ENCODE results near the gene PPIG. TPM values are rescaled to one million over a fixed set of nuclear protein-coding genes. Genes with fewer than 3 reads are reported as not detected.

The PPIG gene
- total and polyA plus RNA-seq, 2 donors (not counting 3 experiments of a cell fraction or from before 2014, with no cell fraction given) = 13.4 to 44.9 TPM

DNA sequence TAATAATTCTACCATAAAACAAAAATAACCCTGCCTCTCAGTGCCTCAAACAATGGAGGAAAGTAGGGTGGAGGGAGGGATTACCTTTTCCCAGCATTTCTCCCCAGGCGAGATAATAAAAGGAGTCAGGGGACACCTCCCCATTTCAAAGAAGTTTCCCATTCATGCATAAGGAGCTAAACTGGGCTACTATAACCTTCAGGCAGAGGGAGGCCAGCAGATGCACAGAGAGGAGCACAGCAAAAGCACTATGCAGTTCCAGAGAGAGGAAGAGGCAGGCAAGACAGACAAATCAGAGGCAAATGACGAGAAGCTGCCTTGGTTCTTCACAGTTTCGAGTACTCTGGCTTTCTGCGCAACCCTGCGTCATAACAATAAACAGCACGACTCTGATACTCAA lies 92.7 kb downstream of the PPIG start:
- TF ChIP-seq, protein P1, sequence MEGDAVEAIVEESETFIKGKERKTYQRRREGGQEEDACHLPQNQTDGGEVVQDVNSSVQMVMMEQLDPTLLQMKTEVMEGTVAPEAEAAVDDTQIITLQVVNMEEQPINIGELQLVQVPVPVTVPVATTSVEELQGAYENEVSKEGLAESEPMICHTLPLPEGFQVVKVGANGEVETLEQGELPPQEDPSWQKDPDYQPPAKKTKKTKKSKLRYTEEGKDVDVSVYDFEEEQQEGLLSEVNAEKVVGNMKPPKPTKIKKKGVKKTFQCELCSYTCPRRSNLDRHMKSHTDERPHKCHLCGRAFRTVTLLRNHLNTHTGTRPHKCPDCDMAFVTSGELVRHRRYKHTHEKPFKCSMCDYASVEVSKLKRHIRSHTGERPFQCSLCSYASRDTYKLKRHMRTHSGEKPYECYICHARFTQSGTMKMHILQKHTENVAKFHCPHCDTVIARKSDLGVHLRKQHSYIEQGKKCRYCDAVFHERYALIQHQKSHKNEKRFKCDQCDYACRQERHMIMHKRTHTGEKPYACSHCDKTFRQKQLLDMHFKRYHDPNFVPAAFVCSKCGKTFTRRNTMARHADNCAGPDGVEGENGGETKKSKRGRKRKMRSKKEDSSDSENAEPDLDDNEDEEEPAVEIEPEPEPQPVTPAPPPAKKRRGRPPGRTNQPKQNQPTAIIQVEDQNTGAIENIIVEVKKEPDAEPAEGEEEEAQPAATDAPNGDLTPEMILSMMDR (IDR thresholded peaks at IDR 0.05; ENCODE audit: extremely low read depth in 1 of 2, insufficient read depth in 1 of 2, low read depth in 1 of 2, low read length in 2 of 2) = no peak
- TF ChIP-seq, protein P2, sequence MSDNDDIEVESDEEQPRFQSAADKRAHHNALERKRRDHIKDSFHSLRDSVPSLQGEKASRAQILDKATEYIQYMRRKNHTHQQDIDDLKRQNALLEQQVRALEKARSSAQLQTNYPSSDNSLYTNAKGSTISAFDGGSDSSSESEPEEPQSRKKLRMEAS (IDR thresholded peaks at IDR 0.05; ENCODE audit: insufficient read depth, insufficient read length) = no peak
- TF ChIP-seq POLR2AphosphoS5 (IDR thresholded peaks at IDR 0.05; ENCODE audit: insufficient read depth, low read depth, low read length) (no peak), JUN (IDR thresholded peaks at IDR 0.05; ENCODE audit: borderline replicate concordance, insufficient read depth, insufficient read length, low read depth) (no peak), FOS (IDR thresholded peaks at IDR 0.05; ENCODE audit: borderline replicate concordance, insufficient read depth, low read length) (no peak), GATA2 (IDR thresholded peaks at IDR 0.05; ENCODE audit: insufficient read depth, insufficient read length, low read depth, low read length) (no peak), POLR2A (IDR thresholded peaks at IDR 0.05; ENCODE audit: low read depth, low read length) (no peak), MYC (IDR thresholded peaks at IDR 0.05; ENCODE audit: low read depth, low read length) (no peak)
- no TSS peak for BruUV-seq (replicated peaks)
- H2AFZ ChIP-seq (ENCODE audit: low read depth, low read length) = no peak overlapping the region
- H4K20me1 ChIP-seq (replicated peaks; ENCODE audit: control insufficient read depth, extremely low read depth, insufficient read depth, low read length) = no peaks in the 10 kb centered on the region
- H3K4me2 ChIP-seq (ENCODE audit: insufficient read depth, low read length) = no peak overlapping the region
- no peaks in the 10 kb centered on the region for H3K4me1 ChIP-seq (ENCODE audit: control insufficient read depth, extremely low read depth, insufficient read depth, low read length)
- dilution Hi-C loops (cut with MboI; ENCODE audit: extremely low pct_ligation_motif_present, low sequenced_read_pairs) = no loop called here
- H3K9ac ChIP-seq (replicated peaks; ENCODE audit: extremely low read depth, insufficient read depth, low read length) = no peak overlapping the region
- H3K79me2 ChIP-seq (ENCODE audit: control insufficient read depth, insufficient read depth, low read length) = no peaks in the 10 kb centered on the region
- no peaks in the 10 kb centered on the region for H3K9me1 ChIP-seq (replicated peaks; ENCODE audit: control insufficient read depth, extremely low read depth, insufficient read depth, low read length)
- POLR2A ChIA-PET = no interaction called here
- no peaks in the 10 kb centered on the region for H3K9me3 ChIP-seq (replicated peaks; ENCODE audit: control insufficient read depth, insufficient read depth, low read length)
- no peak overlapping the region for H3K4me3 ChIP-seq (replicated peaks in 1 of 3; ENCODE audit: insufficient read depth in 1 of 3, low read depth in 1 of 3, low read length in 3 of 3)
- intact Hi-C loops (cut with micrococcal nuclease) = no loop called here
- peaks cover 0 to 5% of the 10 kb centered on the region in 2 experiments for H3K27me3 ChIP-seq (ENCODE audit: control insufficient read depth in 2 of 2, insufficient read depth in 2 of 2, low read length in 2 of 2)
- no peaks in the 10 kb centered on the region for H3K36me3 ChIP-seq (ENCODE audit: control insufficient read depth in 2 of 2, extremely low read depth in 1 of 2, insufficient read depth in 2 of 2, low read length in 2 of 2)
- DNase-seq (ENCODE audit: low read depth, low spot score) (no peak), FAIRE-seq (no peak)
- CTCF ChIA-PET = interaction anchor here (0.8 kb wide), 1 partner anchor 13 kb away, joined by 3 read pairs; no protein-coding TSS in a partner anchor
- no peak overlapping the region for H3K27ac ChIP-seq (ENCODE audit: insufficient read depth, low read depth, low read length)
